ENCODE data around the gene VPS36. TPM values are rescaled to one million over a fixed set of nuclear protein-coding genes. Genes with fewer than 3 reads are reported as not detected.
"Not testable (repeated sequence)": the region's sequence is repeated elsewhere in the genome, so short reads cannot be mapped to it uniquely, and the experiment has no call there.

VPS36 gene
- total RNA-seq, 1 donor from 2014 or later, result 45.4 TPM

GRCh38 chr13:52383366-52383765 is 67.1 kb downstream of the VPS36 start:
- no peak overlapping the region for H3K4me3 ChIP-seq
- H3K9me3 ChIP-seq, result no peaks in the 10 kb centered on the region
- ATAC-seq, result no peak
- intact Hi-C loops (cut with DNase I), result no loop called here
- TF ChIP-seq, protein P1, sequence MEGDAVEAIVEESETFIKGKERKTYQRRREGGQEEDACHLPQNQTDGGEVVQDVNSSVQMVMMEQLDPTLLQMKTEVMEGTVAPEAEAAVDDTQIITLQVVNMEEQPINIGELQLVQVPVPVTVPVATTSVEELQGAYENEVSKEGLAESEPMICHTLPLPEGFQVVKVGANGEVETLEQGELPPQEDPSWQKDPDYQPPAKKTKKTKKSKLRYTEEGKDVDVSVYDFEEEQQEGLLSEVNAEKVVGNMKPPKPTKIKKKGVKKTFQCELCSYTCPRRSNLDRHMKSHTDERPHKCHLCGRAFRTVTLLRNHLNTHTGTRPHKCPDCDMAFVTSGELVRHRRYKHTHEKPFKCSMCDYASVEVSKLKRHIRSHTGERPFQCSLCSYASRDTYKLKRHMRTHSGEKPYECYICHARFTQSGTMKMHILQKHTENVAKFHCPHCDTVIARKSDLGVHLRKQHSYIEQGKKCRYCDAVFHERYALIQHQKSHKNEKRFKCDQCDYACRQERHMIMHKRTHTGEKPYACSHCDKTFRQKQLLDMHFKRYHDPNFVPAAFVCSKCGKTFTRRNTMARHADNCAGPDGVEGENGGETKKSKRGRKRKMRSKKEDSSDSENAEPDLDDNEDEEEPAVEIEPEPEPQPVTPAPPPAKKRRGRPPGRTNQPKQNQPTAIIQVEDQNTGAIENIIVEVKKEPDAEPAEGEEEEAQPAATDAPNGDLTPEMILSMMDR (IDR thresholded peaks at IDR 0.05), result no peak
- H3K27me3 ChIP-seq, result no peaks in the 10 kb centered on the region
- H3K36me3 ChIP-seq, result no peaks in the 10 kb centered on the region
- H3K4me1 ChIP-seq, result no peaks in the 10 kb centered on the region
- H3K27ac ChIP-seq, result no peak overlapping the region
- DNase-seq, result no peak

- TF ChIP-seq, protein P1 (IDR thresholded peaks at IDR 0.05), result no peak
- DNase-seq (no peak), ATAC-seq (no peak)
Observed at GRCh38 chr13:52378312-52378711, 72.1 kb downstream of the VPS36 start.

GRCh38 chr13:52377898-52378297 is 72.5 kb downstream of the VPS36 start:
- Histone ChIP-seq H3K4me1 (no peaks in the 10 kb centered on the region), H3K36me3 (no peaks in the 10 kb centered on the region), H3K27me3 (no peaks in the 10 kb centered on the region), H3K27ac (no peak overlapping the region), H3K9me3 (no peaks in the 10 kb centered on the region), H3K4me3 (no peak overlapping the region)
- TF ChIP-seq, protein P1 (IDR thresholded peaks at IDR 0.05), result no peak
- ATAC-seq (peak; percentile 67), DNase-seq (no peak)
- intact Hi-C loops (cut with DNase I), result no loop called here

More at GRCh38 chr13:52378312-52378711, 72.1 kb downstream of the VPS36 start:
- no peaks in the 10 kb centered on the region for H3K27me3 ChIP-seq
- H3K4me3 ChIP-seq, result no peak overlapping the region
- no peaks in the 10 kb centered on the region for H3K9me3 ChIP-seq
- no peaks in the 10 kb centered on the region for H3K36me3 ChIP-seq
- H3K4me1 ChIP-seq, result no peaks in the 10 kb centered on the region
- intact Hi-C loops (cut with DNase I), result no loop called here
- no peak overlapping the region for H3K27ac ChIP-seq

DNA sequence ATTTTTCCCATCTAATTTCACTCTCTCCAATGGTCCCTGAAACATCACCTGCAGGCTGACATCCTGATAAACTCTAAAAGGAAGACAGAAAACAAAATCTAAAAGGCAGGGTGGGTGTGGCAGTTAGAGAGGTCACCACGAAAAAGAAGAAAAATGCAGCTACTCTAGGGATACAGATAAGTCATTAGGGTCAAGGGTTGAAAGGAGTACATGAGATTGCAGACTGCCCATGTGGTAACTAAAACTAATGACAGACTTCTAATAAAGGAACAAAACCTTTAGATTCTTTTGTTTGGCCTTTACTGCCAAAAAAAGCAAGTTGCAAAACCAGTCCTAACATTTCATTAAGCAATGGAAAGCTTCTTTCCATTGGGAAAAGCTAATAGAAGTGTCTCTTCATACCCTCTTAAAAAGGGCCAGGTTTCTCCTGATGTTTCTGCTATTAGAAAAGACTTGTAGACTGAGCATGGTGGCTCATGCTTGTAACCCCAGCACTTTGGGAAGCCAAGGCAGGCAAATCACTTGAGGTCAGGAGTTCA is 75.5 kb downstream of the VPS36 start:
- Histone ChIP-seq H3K27ac (no peak overlapping the region), H3K9me3 (no peaks in the 10 kb centered on the region), H3K4me1 (no peaks in the 10 kb centered on the region), H3K36me3 (no peaks in the 10 kb centered on the region), H3K27me3 (no peaks in the 10 kb centered on the region), H3K4me3 (no peak overlapping the region)
- no peak for ATAC-seq
- TF ChIP-seq, protein P1 (IDR thresholded peaks at IDR 0.05), result no peak
- intact Hi-C loops (cut with DNase I), result no loop called here
- DNase-seq, result no peak

DNA sequence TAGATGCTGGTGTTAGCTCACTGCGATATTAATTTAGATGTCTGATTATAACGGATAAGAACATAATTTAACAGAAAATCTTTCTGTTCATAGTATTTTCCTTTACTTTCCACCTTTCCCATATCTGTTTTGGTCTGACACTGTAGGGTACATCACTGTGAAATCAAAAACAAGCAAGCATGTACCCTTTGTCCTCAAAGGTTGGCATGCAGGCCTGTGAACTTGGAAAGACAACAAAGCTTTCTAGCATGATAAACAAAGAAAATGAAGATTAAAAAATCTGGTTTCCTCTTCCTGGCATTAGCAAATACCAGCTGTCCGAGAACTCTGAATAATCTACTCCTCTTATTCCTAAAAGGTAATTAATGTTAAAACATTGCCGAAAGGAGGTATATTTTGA is 76.0 kb downstream of the VPS36 start:
- Histone ChIP-seq H3K4me1 (no peaks in the 10 kb centered on the region), H3K27me3 (no peaks in the 10 kb centered on the region), H3K36me3 (no peaks in the 10 kb centered on the region), H3K27ac (no peak overlapping the region), H3K9me3 (no peaks in the 10 kb centered on the region), H3K4me3 (no peak overlapping the region)
- ATAC-seq (no peak), DNase-seq (no peak)
- TF ChIP-seq, protein P1 (IDR thresholded peaks at IDR 0.05), result no peak
- intact Hi-C loops (cut with DNase I), result no loop called here

- H3K4me3 ChIP-seq; H3K27ac ChIP-seq; H3K27me3 ChIP-seq; H3K36me3 ChIP-seq; DNase-seq; H3K9me3 ChIP-seq; intact Hi-C loops (cut with DNase I); H3K4me1 ChIP-seq; ATAC-seq: not testable (repeated sequence)
Observed at GRCh38 chr13:52373277-52373676, 77.2 kb downstream of the VPS36 start.

All from upper lobe of right lung (tissue), 1 donor.